Peyer's patch (tissue), 4 donors: ENCODE measurements around the gene TRIM43. TPM values are rescaled to one million over a fixed set of nuclear protein-coding genes. Genes with fewer than 3 reads are reported as not detected.
"Not testable (repeated sequence)": the region's sequence is repeated elsewhere in the genome, so short reads cannot be mapped to it uniquely, and the experiment has no call there.

Experiments
- DNase-seq, 3 donors: peaks; one replicate each; pipeline ENCODE4 v3.0.0-alpha.2; 2017 to 2019
- H3K27ac ChIP-seq, 4 donors: fragments of 200-600 bp; sonication (generic); one replicate each; pipeline ENCODE4 v1.5.1; 2016 to 2019
- H3K27me3 ChIP-seq, 2 donors: fragments of 200-600 bp; sonication (generic); one replicate each; pipeline ENCODE4 v1.5.1; 2019
- H3K36me3 ChIP-seq, 3 donors: fragments of 200-600 bp; sonication (generic); one replicate each; pipeline ENCODE4 v1.5.1; 2016 to 2019
- H3K4me1 ChIP-seq, 4 donors: fragments of 200-600 bp; sonication (generic); one replicate each; pipeline ENCODE4 v1.5.1; 2016 to 2019
- H3K4me3 ChIP-seq, 4 donors: fragments of 200-600 bp; sonication (generic); 1 replicate in 3 of 4; 2 replicates in 1 of 4; pipeline ENCODE4 v1.5.1; 2016 to 2019; ENCODE audit warnings: mild to moderate bottlenecking in 1 of 4
- H3K9me3 ChIP-seq, 4 donors: fragments of 200-600 bp; sonication (generic); one replicate each; pipeline ENCODE4 v1.5.1; 2016 to 2019; ENCODE audit warnings: mild to moderate bottlenecking in 1 of 4
- small RNA-seq, 2 donors: library from RNA; depleted of rRNA; stranded (forward); fragments of <200 nt; gene quantifications; one replicate each; pipeline ENCODE3, GENCODE V24; 2016
- total RNA-seq, 4 donors: library from RNA; depleted of rRNA; stranded (reverse); fragments of >200 nt; gene quantifications; one replicate each; pipeline ENCODE4 v1.1.0, GENCODE V29; 2016

Gene TRIM43
- total RNA-seq, 4 donors from 2014 or later = not detected

DNA sequence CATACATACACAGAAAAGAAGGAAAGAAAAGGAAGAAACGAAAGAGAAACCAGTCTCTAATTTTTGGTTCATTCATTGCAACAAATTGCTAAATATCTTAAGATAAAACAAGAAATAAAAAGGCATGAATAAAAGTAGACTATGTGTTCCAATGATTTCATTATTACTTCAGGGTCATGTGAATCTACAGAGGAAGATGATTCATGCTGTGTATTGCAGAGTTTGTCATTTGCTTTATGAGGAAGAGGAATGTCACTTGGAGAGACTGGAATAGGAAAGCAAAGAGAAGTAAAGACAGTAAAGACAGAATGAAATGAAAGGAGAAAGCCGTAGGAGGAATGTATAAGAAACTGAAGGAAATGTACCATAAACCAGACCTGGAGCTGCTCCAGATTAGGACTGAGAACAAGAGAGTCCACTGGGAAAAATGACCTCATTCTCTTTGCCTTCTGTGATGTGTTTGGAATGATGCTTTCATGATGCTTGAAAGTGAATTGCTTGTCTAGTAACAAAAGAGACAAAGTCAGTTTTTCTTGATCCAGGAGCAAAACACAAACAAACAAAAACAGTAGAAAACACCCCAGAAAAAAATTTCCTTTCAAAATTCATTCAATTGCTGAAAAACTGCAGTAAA lies 41.9 kb downstream of the TRIM43 start:
- not testable (repeated sequence) for H3K27ac ChIP-seq, H3K4me1 ChIP-seq, H3K27me3 ChIP-seq, DNase-seq, H3K4me3 ChIP-seq, H3K9me3 ChIP-seq, H3K36me3 ChIP-seq

GRCh38 chr2:95640515-95641288 lies 48.9 kb downstream of the TRIM43 start:
- H3K9me3 ChIP-seq, H3K36me3 ChIP-seq, H3K4me1 ChIP-seq, H3K27ac ChIP-seq, H3K27me3 ChIP-seq, H3K4me3 ChIP-seq, DNase-seq: not testable (repeated sequence)

- not testable (repeated sequence) for DNase-seq, H3K36me3 ChIP-seq, H3K4me3 ChIP-seq
Measured at GRCh38 chr2:95641289-95641575, 49.4 kb downstream of the TRIM43 start.

GRCh38 chr2:95641787-95642186 lies 50.0 kb downstream of the TRIM43 start:
- H3K9me3 ChIP-seq, H3K27me3 ChIP-seq, H3K27ac ChIP-seq, H3K4me3 ChIP-seq, DNase-seq, H3K36me3 ChIP-seq, H3K4me1 ChIP-seq: not testable (repeated sequence)

More at GRCh38 chr2:95641289-95641575, 49.4 kb downstream of the TRIM43 start:
- not testable (repeated sequence) for H3K27ac ChIP-seq, H3K27me3 ChIP-seq, H3K9me3 ChIP-seq, H3K4me1 ChIP-seq

GRCh38 chr2:95642360-95642759 lies 50.6 kb downstream of the TRIM43 start:
- H3K4me3 ChIP-seq, H3K4me1 ChIP-seq, H3K9me3 ChIP-seq, H3K27me3 ChIP-seq, H3K36me3 ChIP-seq, H3K27ac ChIP-seq, DNase-seq: not testable (repeated sequence)

DNA sequence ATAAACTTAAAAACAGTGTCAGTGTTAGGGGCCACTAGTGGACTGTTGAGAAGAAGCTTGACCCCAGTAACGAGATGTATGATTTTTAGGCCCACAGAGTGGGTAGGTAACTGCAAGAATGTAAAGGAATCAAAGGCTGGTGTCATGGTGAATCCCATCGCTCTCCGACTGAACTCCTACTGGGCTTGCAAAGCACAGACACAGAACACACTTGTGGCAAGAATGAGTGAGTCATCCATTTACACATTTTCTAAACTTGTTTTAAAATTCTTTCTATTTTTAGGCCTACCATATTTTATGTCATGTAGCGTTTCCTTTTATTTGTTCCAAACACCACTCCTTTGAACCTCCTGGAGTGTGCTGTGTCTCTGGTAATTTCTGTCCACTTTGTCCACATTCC lies 51.1 kb downstream of the TRIM43 start:
- H3K4me1 ChIP-seq, H3K27me3 ChIP-seq, H3K36me3 ChIP-seq, H3K9me3 ChIP-seq, DNase-seq, H3K4me3 ChIP-seq, H3K27ac ChIP-seq: not testable (repeated sequence)

- H3K36me3 ChIP-seq, DNase-seq, H3K4me3 ChIP-seq, H3K27ac ChIP-seq, H3K27me3 ChIP-seq, H3K4me1 ChIP-seq, H3K9me3 ChIP-seq: not testable (repeated sequence)
Measured at GRCh38 chr2:95645312-95645711, 53.5 kb downstream of the TRIM43 start.

GRCh38 chr2:95646274-95646994 lies 54.6 kb downstream of the TRIM43 start:
- not testable (repeated sequence) for H3K27me3 ChIP-seq, H3K4me3 ChIP-seq, DNase-seq, H3K27ac ChIP-seq, H3K36me3 ChIP-seq, H3K9me3 ChIP-seq, H3K4me1 ChIP-seq

DNA sequence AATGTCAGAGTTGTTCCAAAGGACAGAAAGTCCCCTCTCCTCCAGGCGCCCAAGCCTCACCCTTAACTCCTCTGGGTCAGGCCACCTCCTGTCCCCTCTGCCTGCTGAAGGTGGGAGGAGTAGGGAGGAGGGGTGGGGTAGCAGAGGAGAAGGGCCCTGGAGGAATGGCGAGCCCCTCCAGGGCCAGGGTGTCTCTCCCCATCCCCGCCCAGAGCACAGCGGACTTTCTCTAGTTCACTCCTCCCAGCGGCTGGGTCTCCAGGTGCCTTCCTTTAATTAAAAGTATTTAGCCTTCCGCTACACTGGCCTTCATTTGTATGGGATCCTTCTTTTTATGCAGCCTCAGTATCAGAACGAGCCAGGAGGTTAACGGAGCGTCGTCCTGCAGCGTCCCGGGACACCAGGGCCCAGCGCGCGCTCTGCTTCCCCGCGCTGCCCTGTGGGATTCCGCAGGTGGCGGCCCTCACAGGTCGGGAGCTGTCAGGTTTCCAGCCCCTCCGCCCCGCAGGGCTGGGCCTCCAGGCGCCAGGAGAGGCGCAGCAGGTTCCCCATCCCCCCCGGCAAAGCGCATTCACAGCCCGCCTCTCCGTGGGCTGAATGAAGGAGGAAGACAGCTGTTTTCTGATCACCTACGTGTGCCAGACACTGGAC lies 57.2 kb downstream of the TRIM43 start:
- H3K27me3 ChIP-seq, H3K4me1 ChIP-seq, DNase-seq, H3K36me3 ChIP-seq, H3K27ac ChIP-seq, H3K4me3 ChIP-seq, H3K9me3 ChIP-seq: not testable (repeated sequence)

Small RNAs within 50 kb of the gene (small RNA-seq; reads per million reads assigned to genes)
- gene AC009237.4 (0 reads per million in 2 donors), gene AC009237.7 (0 reads per million in 2 donors)

Other genes with a start within 250 kb of the TRIM43 start
- 100 to 1,000 TPM in 2 of 4 donors, 10 to 100 TPM in 2; 10.7 to 112 (median 87.1) TPM for gene FAHD2A, start 189.3 kb upstream of the TRIM43 start, total RNA-seq
- gene TRIM43B, start 107.2 kb upstream of the TRIM43 start, total RNA-seq = not detected